A549 (cell line): ENCODE measurements around the gene SAP25. TPM values are rescaled to one million over a fixed set of nuclear protein-coding genes. Genes with fewer than 3 reads are reported as not detected.
"Not testable (repeated sequence)": the region's sequence is repeated elsewhere in the genome, so short reads cannot be mapped to it uniquely, and the experiment has no call there.

Source experiments
- ATAC-seq, 2 experiments: fragments of 200-7000 bp in 1 of 2; fragments of >200 bp in 1 of 2; cut with Nextera tagmentation in 1 of 2; cut with Tn5 transposase in 1 of 2; 3 replicates each; pipeline versions ENCODE4 v1.8.0 to v1.9.1; 2018 to 2020; ENCODE audit warnings: mild to moderate bottlenecking in 1 of 2, moderate library complexity in 1 of 2
- CTCF ChIA-PET: fragments of 300-600 bp; sonication (Branson Sonifier 250); formaldehyde crosslinking; extraction: SDS; loops from one replicate; lab custom pipeline; 2021; ENCODE audit warnings: antibody characterized with exemption, inconsistent platforms; lab: Yijun Ruan, JAX
- POLR2A ChIA-PET: fragments of 350-600 bp; formaldehyde crosslinking; extraction: SDS; loops from one replicate; lab custom pipeline; 2021; ENCODE audit warnings: antibody characterized with exemption, inconsistent platforms; lab: Yijun Ruan, JAX
- DNase-seq, 2 experiments: peaks; one replicate each; pipeline versions ENCODE4 v3.0.0 to v3.0.0-alpha.2; 2011 to 2016; ENCODE audit warnings: low read depth in 1 of 2, low spot score in 1 of 2
- FAIRE-seq: peaks from 2 replicates; lab custom pipeline; 2011; peaks lifted over from hg19 to GRCh38; lab: Jason Lieb, UNC
- H3K27ac ChIP-seq, 2 experiments: fragments of >200 bp; sonication (Bioruptor Twin); formaldehyde crosslinking; 3 replicates each; pipeline ENCODE4 v1.5.1; 2016 to 2017
- H3K4me1 ChIP-seq: fragments of >200 bp; sonication (Bioruptor Twin); formaldehyde crosslinking; 3 replicates; pipeline ENCODE4 v1.6.1; 2016
- H3K4me2 ChIP-seq: fragments of >200 bp; sonication (Bioruptor Twin); formaldehyde crosslinking; 3 replicates; pipeline ENCODE4 v1.6.1; 2016
- H3K4me3 ChIP-seq: fragments of >200 bp; sonication (Bioruptor Twin); formaldehyde crosslinking; 3 replicates; pipeline ENCODE4 v1.5.1; 2016
- H3K9me3 ChIP-seq: fragments of >200 bp; sonication (Bioruptor Twin); formaldehyde crosslinking; 3 replicates; pipeline ENCODE4 v1.6.1; 2016
- BHLHE40 ChIP-seq: IDR thresholded peaks from 2 replicates; pipeline ENCODE4 v1.6.1; 2012; ENCODE audit warnings: low read depth, low read length, inconsistent platforms
- CTCF ChIP-seq: fragments of >200 bp; sonication (Bioruptor Twin); formaldehyde crosslinking; IDR thresholded peaks from 3 replicates; pipeline ENCODE4 v1.5.1; 2016
- E2F6 ChIP-seq: IDR thresholded peaks from 2 replicates; pipeline ENCODE4 v1.6.1; 2012; ENCODE audit warnings: low read depth, borderline replicate concordance
- EHMT2 ChIP-seq: fragments of 200-600 bp; sonication (generic); IDR thresholded peaks from 2 replicates; pipeline ENCODE4 v1.6.1; 2016; ENCODE audit warnings: antibody characterized with exemption, low read depth, mild to moderate bottlenecking, moderate library complexity
- HES2 ChIP-seq: fragments of >200 bp; sonication (Bioruptor Twin); formaldehyde crosslinking; IDR thresholded peaks from 2 replicates; pipeline ENCODE4 v1.6.1; 2016
- HEYL ChIP-seq: fragments of 250-450 bp; sonication (Bioruptor Pico); IDR thresholded peaks from 2 replicates; pipeline ENCODE4 v1.8.0; 2021; ENCODE audit warnings: mild to moderate bottlenecking, moderate library complexity
- HOXB13 ChIP-seq: fragments of 250-450 bp; sonication (Bioruptor Pico); IDR thresholded peaks from 2 replicates; pipeline ENCODE4 v1.5.0; 2020; ENCODE audit warnings: low read depth, mild to moderate bottlenecking, moderate library complexity
- HOXB5 ChIP-seq: fragments of 250-450 bp; sonication (Bioruptor Pico); IDR thresholded peaks from 2 replicates; pipeline ENCODE4 v1.5.0; 2020; ENCODE audit warnings: mild to moderate bottlenecking, moderate library complexity
- KDM1A ChIP-seq: fragments of 200-600 bp; sonication (generic); IDR thresholded peaks from 2 replicates; pipeline ENCODE4 v1.6.1; 2016; ENCODE audit warnings: low read depth, mild to moderate bottlenecking
- MAZ ChIP-seq: fragments of 150-350 bp; IDR thresholded peaks from 2 replicates; pipeline ENCODE4 v1.6.1; 2014; ENCODE audit warnings: antibody characterized with exemption, low read depth, low read length, borderline replicate concordance
- MYC ChIP-seq: IDR thresholded peaks from 2 replicates; pipeline ENCODE4 v1.6.1; 2012; ENCODE audit warnings: mild to moderate bottlenecking, inconsistent platforms, low read length, improper control_type of control experiment, borderline replicate concordance
- POLR2A ChIP-seq: IDR thresholded peaks from 2 replicates; pipeline ENCODE4 v1.6.1; 2012; ENCODE audit warnings: mild to moderate bottlenecking, low read length
- RAD21 ChIP-seq, 2 experiments: fragments of >200 bp in 1 of 2; sonication (Bioruptor Twin) in 1 of 2; formaldehyde crosslinking in 1 of 2; IDR thresholded peaks in 1 of 2; conservative IDR thresholded peaks in 1 of 2; 2 replicates in 1 of 2; 3 replicates in 1 of 2; pipeline ENCODE4 v1.6.1; 2012 to 2018; ENCODE audit warnings: inconsistent platforms in 1 of 2
- RARB ChIP-seq: fragments of 250-450 bp; sonication (Bioruptor Pico); IDR thresholded peaks from 2 replicates; pipeline ENCODE4 v1.8.0; 2021; ENCODE audit warnings: mild to moderate bottlenecking, moderate library complexity
- RCOR1 ChIP-seq: fragments of 150-350 bp; IDR thresholded peaks from 2 replicates; pipeline ENCODE4 v1.6.1; 2014; ENCODE audit warnings: antibody characterized with exemption, low read length, low read depth
- RNF2 ChIP-seq: fragments of 200-600 bp; sonication (generic); IDR thresholded peaks from 2 replicates; pipeline ENCODE4 v1.6.1; 2016; ENCODE audit warnings: low read depth, mild to moderate bottlenecking, antibody characterized with exemption, moderate library complexity, borderline replicate concordance
- SMC3 ChIP-seq: fragments of >200 bp; sonication (Bioruptor Twin); formaldehyde crosslinking; IDR thresholded peaks from 3 replicates; pipeline ENCODE4 v1.6.1; 2018; ENCODE audit warnings: inconsistent platforms
- SREBF2 ChIP-seq: fragments of 450-650 bp; IDR thresholded peaks from 2 replicates; pipeline ENCODE4 v1.6.1; 2014; ENCODE audit warnings: mild to moderate bottlenecking, moderate library complexity
- TP53 ChIP-seq: fragments of 250-450 bp; sonication (Bioruptor Pico); IDR thresholded peaks from 2 replicates; pipeline ENCODE4 v1.5.0; 2021; ENCODE audit warnings: mild to moderate bottlenecking, moderate library complexity
- ZC3H11A ChIP-seq: fragments of 450-650 bp; IDR thresholded peaks from 2 replicates; pipeline ENCODE4 v1.6.1; 2014; ENCODE audit warnings: antibody characterized with exemption, mild to moderate bottlenecking
- ZFP36 ChIP-seq: fragments of 450-650 bp; IDR thresholded peaks from 2 replicates; pipeline ENCODE4 v1.6.1; 2014; ENCODE audit warnings: borderline replicate concordance; ENCODE audit not compliant: partially characterized antibody
- WGBS: methylation state at CpG from one replicate; pipeline ENCODE4 v1.1.6; 2017; ENCODE audit errors: missing lambda C conversion rate; 5-methylcytosine and 5-hydroxymethylcytosine counted together
- polyA plus RNA-seq, 4 experiments: library from polyadenylated mRNA; depleted of rRNA in 3 of 4; stranded (reverse); fragments of >200 nt; fragmentation: RNase III in 1 of 4; extraction: RNeasy Plus Mini Kit Qiagen cat#74134 plus additional on column Dnase treatment in 1 of 4; gene quantifications; 2 replicates in 3 of 4; 3 replicates in 1 of 4; pipeline ENCODE4 v1.2.3, GENCODE V29; 2011 to 2017

Gene SAP25
- polyA plus RNA-seq, 2 of the 4 experiments (the other 2 are of a cell fraction) = 0.37 TPM; not detected in 1

- DNase-seq = no peak
- no peaks in the 10 kb centered on the region for H3K9me3 ChIP-seq
- 92% methylated on average over 11 of the region's 11 CpGs for WGBS
- H3K4me3 ChIP-seq = no peak overlapping the region
- no peak overlapping the region for H3K4me2 ChIP-seq
- POLR2A ChIA-PET = interaction anchor here (0.7 to 2.5 kb wide), 2 partner anchors 17 to 21 kb away, joined by 3 to 12 read pairs; partner anchors contain the start of genes FBXO24 and LRCH4
- no peak for ATAC-seq
- FAIRE-seq = no peak
- CTCF ChIA-PET = interaction anchor here (1.0 to 14.3 kb wide), 18 partner anchors 9 to 140 kb away, joined by 3 to 316 read pairs (median 6); partner anchors contain the start of genes AGFG2, FBXO24, LRCH4 and SAP25
- TF ChIP-seq HOXB5 (CRISPR knock-in tag) (no peak), SREBF2 (no peak), ZFP36 (no peak), MAZ (no peak), BHLHE40 (no peak), KDM1A (no peak), HOXB13 (CRISPR knock-in tag) (no peak), EHMT2 (no peak), MYC (no peak), ZC3H11A (no peak), HEYL (CRISPR knock-in tag) (no peak)
- H3K27ac ChIP-seq = no peak overlapping the region
- peaks cover 6% of the 10 kb centered on the region; the same call in 2 of the 3 replicates for H3K4me1 ChIP-seq
These were observed 8.5 kb downstream of the SAP25 start for GRCh38 chr7:100565133-100565571.

GRCh38 chr7:100564405-100564804 is 9.3 kb downstream of the SAP25 start:
- DNase-seq, ATAC-seq, H3K4me3 ChIP-seq, H3K4me1 ChIP-seq, H3K4me2 ChIP-seq, FAIRE-seq, H3K9me3 ChIP-seq: not testable (repeated sequence)
- WGBS = 82% methylated on average over 6 of the region's 6 CpGs
- ChIA-PET POLR2A (interaction anchor here (2.5 kb wide), 1 partner anchor 21 kb away, joined by 12 read pairs; the partner anchor contains the start of genes FBXO24 and LRCH4), CTCF (interaction anchor here (0.5 to 14.3 kb wide), 30 partner anchors 9 to 364 kb away, joined by 3 to 316 read pairs (median 5); partner anchors contain the start of genes AGFG2, FBXO24, GNB2 and LRCH4)
- 0 out of 6 replicates have a peak overlapping the region, but pooled peaks of 1 of the 2 experiments have one; percentile 27 for H3K27ac ChIP-seq

- H3K4me1 ChIP-seq = peaks cover 6% of the 10 kb centered on the region; the same call in 2 of the 3 replicates
- H3K27ac ChIP-seq = 0 out of 6 replicates have a peak overlapping the region, but pooled peaks of 1 of the 2 experiments have one; percentile 27
- DNase-seq = peak; percentile 61 to 84
- CTCF ChIA-PET = interaction anchor here (0.5 to 14.3 kb wide), 33 partner anchors 10 to 364 kb away, joined by 3 to 316 read pairs (median 5); partner anchors contain the start of genes AGFG2, FBXO24, GNB2 and LRCH4
- POLR2A ChIA-PET = interaction anchor here (2.5 kb wide), 1 partner anchor 22 kb away, joined by 12 read pairs; the partner anchor contains the start of genes FBXO24 and LRCH4
- peak; percentile 55 to 68 for TF ChIP-seq RAD21 (conservative IDR thresholded peaks at IDR 0.05 in 1 of 2, IDR thresholded peaks at IDR 0.05 in 1 of 2)
- TF ChIP-seq RARB (CRISPR knock-in tag) = no peak
- peak; percentile 72 for TF ChIP-seq CTCF
- TF ChIP-seq SMC3 = peak; percentile 62
- FAIRE-seq = no peak
- H3K9me3 ChIP-seq = no peaks in the 10 kb centered on the region
- H3K4me2 ChIP-seq = no peak overlapping the region
- no peak overlapping the region for H3K4me3 ChIP-seq
- ATAC-seq = peak; percentile 48 to 79; a peak in 4 of 6 replicates
- 31% methylated on average over 10 of the region's 12 CpGs for WGBS
These were observed 9.8 kb downstream of the SAP25 start for GRCh38 chr7:100563809-100564400.

- 77% methylated on average over 8 of the region's 8 CpGs for WGBS
- Histone ChIP-seq H3K4me1 (peaks cover 4% of the 10 kb centered on the region; the same call in 2 of the 3 replicates), H3K27ac (no peak overlapping the region), H3K4me3 (no peak overlapping the region), H3K9me3 (no peaks in the 10 kb centered on the region), H3K4me2 (no peak overlapping the region)
- ChIA-PET CTCF (interaction anchor here (0.6 to 14.3 kb wide), 22 partner anchors 11 to 114 kb away, joined by 3 to 316 read pairs (median 5); partner anchors contain the start of genes AGFG2, FBXO24, GNB2 and LRCH4), POLR2A (no interaction called here)
- DNase-seq = no peak
- no peak for TF ChIP-seq E2F6
- no peak for TF ChIP-seq POLR2A
- TF ChIP-seq RNF2 = no peak
- TF ChIP-seq RCOR1 = no peak
- no peak for TF ChIP-seq TP53
- no peak for TF ChIP-seq HES2
- TF ChIP-seq HEYL (CRISPR knock-in tag) = no peak
- TF ChIP-seq HOXB5 (CRISPR knock-in tag) = no peak
- no peak for FAIRE-seq
- no peak for ATAC-seq
These were observed 10.6 kb downstream of the SAP25 start for GRCh38 chr7:100563100-100563564.
